IMR-90 (cell line): ENCODE measurements around the gene HTT. TPM values are rescaled to one million over a fixed set of nuclear protein-coding genes. Genes with fewer than 3 reads are reported as not detected.

Experiments used
- ATAC-seq: fragments of 200-7000 bp; cut with Tn5 transposase; 2 replicates; pipeline ENCODE4 v1.9.1; 2020; ENCODE audit warnings: low read depth, mild to moderate bottlenecking, moderate library complexity
- BruUV-seq: library from RNA; stranded (reverse); fragments of 400-500 nt; replicated peaks from 2 replicates; lab custom pipeline; 2021; lab: Mats Ljungman, UMichigan
- CTCF ChIA-PET: fragments of 300-600 bp; formaldehyde crosslinking; extraction: SDS; loops from one replicate; lab custom pipeline; 2021; ENCODE audit warnings: antibody characterized with exemption; lab: Yijun Ruan, JAX
- POLR2A ChIA-PET: fragments of 300-600 bp; sonication (Branson Sonifier 250); formaldehyde crosslinking; loops from one replicate; lab custom pipeline; 2022; ENCODE audit warnings: antibody characterized with exemption; ENCODE audit not compliant: unreplicated experiment; lab: Charles Lee
- DNase-seq: peaks from one replicate; pipeline ENCODE4 v3.0.0; 2013
- H2AFZ ChIP-seq: replicated peaks from 2 replicates; pipeline ENCODE3; 2013; ENCODE audit warnings: low read length, mild to moderate bottlenecking; ENCODE audit not compliant: poor library complexity
- H2AK5ac ChIP-seq: 2 replicates; pipeline ENCODE4 v1.6.1; 2013; ENCODE audit warnings: low read depth, low read length, inconsistent platforms
- H2AK9ac ChIP-seq: replicated peaks from 2 replicates; pipeline ENCODE3; 2013; ENCODE audit warnings: mild to moderate bottlenecking, low read depth, low read length, moderate library complexity; ENCODE audit not compliant: poor library complexity
- H2BK120ac ChIP-seq: 2 replicates; pipeline ENCODE4 v1.6.1; 2013; ENCODE audit warnings: low read depth, low read length, inconsistent platforms
- H2BK15ac ChIP-seq: 3 replicates; pipeline ENCODE4 v1.6.1; 2013; ENCODE audit warnings: low read depth, low read length, inconsistent platforms
- H2BK20ac ChIP-seq: 2 replicates; pipeline ENCODE4 v1.6.1; 2013; ENCODE audit warnings: low read depth, mild to moderate bottlenecking, inconsistent platforms, low read length, moderate library complexity
- H2BK5ac ChIP-seq: 2 replicates; pipeline ENCODE4 v1.6.1; 2013; ENCODE audit warnings: mild to moderate bottlenecking, low read depth, low read length, inconsistent platforms; ENCODE audit not compliant: poor library complexity, severe bottlenecking
- H3K14ac ChIP-seq: replicated peaks from 2 replicates; pipeline ENCODE4 v1.6.1; 2013; ENCODE audit warnings: low read depth, low read length, inconsistent platforms
- H3K18ac ChIP-seq: 2 replicates; pipeline ENCODE4 v1.6.1; 2013; ENCODE audit warnings: low read depth, low read length, control low read depth
- H3K23ac ChIP-seq: 2 replicates; pipeline ENCODE4 v1.6.1; 2013; ENCODE audit warnings: low read depth, low read length, inconsistent platforms
- H3K27ac ChIP-seq: 2 replicates; pipeline ENCODE4 v1.5.1; 2013; ENCODE audit warnings: mild to moderate bottlenecking, control low read depth, low read length; ENCODE audit not compliant: insufficient read depth
- H3K27me3 ChIP-seq: 2 replicates; pipeline ENCODE4 v1.6.1; 2013; ENCODE audit warnings: low read length; ENCODE audit not compliant: control insufficient read depth, insufficient read depth
- H3K36me3 ChIP-seq: 2 replicates; pipeline ENCODE4 v1.6.1; 2013; ENCODE audit warnings: low read length, mixed read lengths; ENCODE audit not compliant: control insufficient read depth, insufficient read depth
- H3K4ac ChIP-seq: 2 replicates; pipeline ENCODE4 v1.6.1; 2013; ENCODE audit warnings: low read depth, low read length, inconsistent platforms
- H3K4me1 ChIP-seq: 2 replicates; pipeline ENCODE4 v1.6.1; 2013; ENCODE audit warnings: low read length, mixed read lengths; ENCODE audit not compliant: control insufficient read depth, insufficient read depth
- H3K4me2 ChIP-seq: 2 replicates; pipeline ENCODE4 v1.6.1; 2013; ENCODE audit warnings: low read depth, mild to moderate bottlenecking, control low read depth, low read length, moderate library complexity
- H3K4me3 ChIP-seq: 2 replicates; pipeline ENCODE4 v1.5.1; 2013; ENCODE audit warnings: low read depth, mild to moderate bottlenecking, control low read depth, low read length, moderate library complexity; ENCODE audit not compliant: insufficient read depth
- H3K56ac ChIP-seq: 2 replicates; pipeline ENCODE4 v1.6.1; 2013; ENCODE audit warnings: low read length, inconsistent platforms; ENCODE audit not compliant: insufficient read depth; ENCODE audit errors: extremely low read depth
- H3K79me1 ChIP-seq, 2 experiments: 2 replicates each; pipeline ENCODE4 v1.6.1; 2013; ENCODE audit warnings: low read length in 2 of 2, inconsistent platforms in 1 of 2, low read depth in 1 of 2
- H3K9ac ChIP-seq: 2 replicates; pipeline ENCODE4 v1.6.1; 2013; ENCODE audit warnings: low read depth, low read length, control low read depth
- H3K9me1 ChIP-seq: 2 replicates; pipeline ENCODE4 v1.6.1; 2013; ENCODE audit warnings: low read length, inconsistent platforms; ENCODE audit not compliant: insufficient read depth
- H3K9me3 ChIP-seq: 2 replicates; pipeline ENCODE4 v1.6.1; 2013; ENCODE audit warnings: low read length; ENCODE audit not compliant: control insufficient read depth, insufficient read depth
- H4K20me1 ChIP-seq: 2 replicates; pipeline ENCODE4 v1.6.1; 2013; ENCODE audit warnings: low read length, inconsistent platforms; ENCODE audit not compliant: insufficient read depth
- H4K5ac ChIP-seq: 2 replicates; pipeline ENCODE4 v1.6.1; 2013; ENCODE audit warnings: mild to moderate bottlenecking, low read depth, low read length, control low read depth
- H4K8ac ChIP-seq, 2 experiments: 2 replicates each; pipeline ENCODE4 v1.6.1; 2013; ENCODE audit warnings: low read depth in 2 of 2, low read length in 2 of 2, control low read depth in 1 of 2, inconsistent platforms in 1 of 2
- H4K91ac ChIP-seq: 2 replicates; pipeline ENCODE4 v1.6.1; 2013; ENCODE audit warnings: low read depth, low read length, inconsistent platforms; ENCODE audit not compliant: insufficient read depth
- BHLHE40 ChIP-seq: fragments of 150-350 bp; IDR thresholded peaks from 2 replicates; pipeline ENCODE4 v1.6.1; 2016; ENCODE audit warnings: mild to moderate bottlenecking, low read depth, low read length
- CEBPB ChIP-seq: IDR thresholded peaks from 2 replicates; pipeline ENCODE4 v1.6.1; 2012; ENCODE audit warnings: low read depth, low read length, improper control_type of control experiment
- CHD1 ChIP-seq: IDR thresholded peaks from 2 replicates; pipeline ENCODE4 v1.6.1; 2012; ENCODE audit warnings: low read depth, low read length, improper control_type of control experiment
- ELK1 ChIP-seq: fragments of 150-350 bp; IDR thresholded peaks from 2 replicates; pipeline ENCODE4 v1.6.1; 2016; ENCODE audit warnings: low read depth, mild to moderate bottlenecking, low read length, moderate library complexity, borderline replicate concordance
- FOS ChIP-seq: fragments of 150-350 bp; IDR thresholded peaks from 2 replicates; pipeline ENCODE4 v1.6.1; 2016; ENCODE audit warnings: low read depth, low read length
- MAFK ChIP-seq: IDR thresholded peaks from 2 replicates; pipeline ENCODE4 v1.6.1; 2012; ENCODE audit warnings: low read depth, low read length, improper control_type of control experiment
- MAZ ChIP-seq: IDR thresholded peaks from 2 replicates; pipeline ENCODE4 v1.6.1; 2012; ENCODE audit warnings: low read depth, mild to moderate bottlenecking, low read length, improper control_type of control experiment, moderate library complexity, borderline replicate concordance
- POLR2A ChIP-seq: IDR thresholded peaks from 2 replicates; pipeline ENCODE4 v1.6.1; 2012; ENCODE audit warnings: mild to moderate bottlenecking, low read depth, low read length
- RAD21 ChIP-seq: IDR thresholded peaks from 2 replicates; pipeline ENCODE4 v1.6.1; 2012; ENCODE audit warnings: low read length, improper control_type of control experiment
- RCOR1 ChIP-seq: IDR thresholded peaks from 2 replicates; pipeline ENCODE4 v1.6.1; 2012; ENCODE audit warnings: mild to moderate bottlenecking, low read length, improper control_type of control experiment; ENCODE audit not compliant: insufficient replicate concordance
- SMC3 ChIP-seq: fragments of 150-350 bp; IDR thresholded peaks from 2 replicates; pipeline ENCODE4 v1.6.1; 2016; ENCODE audit warnings: low read depth, mild to moderate bottlenecking, antibody characterized with exemption, low read length, moderate library complexity
- WGBS, 2 experiments: methylation state at CpG; one replicate each; pipeline versions ENCODE4 v1.1.5 to v1.1.7; 2013; ENCODE audit warnings: missing lambda C conversion rate in 2 of 2; ENCODE audit not compliant: insufficient read length in 1 of 2; ENCODE audit errors: extremely low coverage in 2 of 2; 5-methylcytosine and 5-hydroxymethylcytosine counted together
- dilution Hi-C: fragments of 300-500 bp; cut with HindIII; formaldehyde crosslinking; loops from one replicate; pipeline ENCODE4 v1.14.3; 2018; ENCODE audit warnings: low sequenced_read_pairs; ENCODE audit not compliant: unreplicated experiment
- in situ Hi-C: fragments of 300-500 bp; cut with MboI; formaldehyde crosslinking; loops from 3 replicates; pipeline ENCODE4 v1.14.3; 2019; ENCODE audit warnings: low sequenced_read_pairs, inconsistent platforms, mixed read lengths
- intact Hi-C: fragments of 100-400 bp; cut with micrococcal nuclease; formaldehyde crosslinking; loops from 2 replicates; pipeline ENCODE4 v1.10.0; 2022
- polyA plus RNA-seq, 3 experiments: library from polyadenylated mRNA; depleted of rRNA; stranded (reverse); fragments of >200 nt; gene quantifications; 2 replicates each; pipeline ENCODE4 v1.2.3, GENCODE V29; 2012; ENCODE audit warnings: low replicate concordance in 1 of 3
- total RNA-seq: library from RNA; depleted of rRNA; stranded (reverse); fragments of >200 nt; gene quantifications from 2 replicates; pipeline ENCODE4 v1.2.3, GENCODE V29; 2012

The HTT gene
- total and polyA plus RNA-seq, 2 of the 4 experiments (the other 2 are of a cell fraction) = 11.6 to 14.3 TPM

- ChIA-PET CTCF (interaction anchor here (0.7 kb wide), 1 partner anchor 290 kb away, joined by 3 read pairs; no protein-coding TSS in a partner anchor), POLR2A (no interaction called here)
- no peak overlapping the region for H2AK5ac ChIP-seq
- no peak overlapping the region for H4K91ac ChIP-seq
- H3K27me3 ChIP-seq = no peaks in the 10 kb centered on the region
- ATAC-seq (peak; percentile 18; the same call in 1 of the 2 replicates), DNase-seq (peak; percentile 48)
- H2BK5ac ChIP-seq = no peak overlapping the region
- no peak overlapping the region for H2AK9ac ChIP-seq
- H3K4me1 ChIP-seq = peaks cover 12% of the 10 kb centered on the region
- no peak overlapping the region for H2BK120ac ChIP-seq
- peaks cover 3% of the 10 kb centered on the region; the same call in 1 of the 2 replicates for H4K20me1 ChIP-seq
- dilution Hi-C loops = no loop called here
- no peak overlapping the region for H3K9ac ChIP-seq
- in situ Hi-C loops = no loop called here
- H3K9me3 ChIP-seq = no peaks in the 10 kb centered on the region
- BruUV-seq = no TSS peak
- H3K4me3 ChIP-seq = no peak overlapping the region
- H3K4me2 ChIP-seq = no peak overlapping the region
- H3K56ac ChIP-seq = no peak overlapping the region
- peaks cover 11% of the 10 kb centered on the region for H3K9me1 ChIP-seq
- intact Hi-C loops = no loop called here
- H3K27ac ChIP-seq = no peak overlapping the region
- H3K4ac ChIP-seq = no peak overlapping the region
- no peak overlapping the region for H3K14ac ChIP-seq
- H3K18ac ChIP-seq = no peak overlapping the region
- no peak for TF ChIP-seq SMC3
- no peak for TF ChIP-seq CEBPB
- TF ChIP-seq BHLHE40 = no peak
- no peak for TF ChIP-seq FOS
- TF ChIP-seq RCOR1 = no peak
- no peak for TF ChIP-seq POLR2A
- no peak for TF ChIP-seq ELK1
- TF ChIP-seq CHD1 = no peak
- TF ChIP-seq MAZ = no peak
- TF ChIP-seq RAD21 = no peak
- TF ChIP-seq MAFK = no peak
- no peak overlapping the region for H2BK20ac ChIP-seq
- no peak overlapping the region for H2AFZ ChIP-seq
- whole genome bisulfite sequencing, 2 experiments = no CpG with 5 or more reads among the region's 6 CpGs
- H4K5ac ChIP-seq = no peak overlapping the region
- no peak overlapping the region for H2BK15ac ChIP-seq
- H3K23ac ChIP-seq = no peak overlapping the region
- peaks cover 28% of the 10 kb centered on the region for H3K36me3 ChIP-seq
- no peak overlapping the region for H4K8ac ChIP-seq
- H3K79me1 ChIP-seq = peaks cover 15 to 62% of the 10 kb centered on the region in 2 experiments
Measured at GRCh38 chr4:3114377-3114776, 39.9 kb downstream of the HTT start.
